DND-41 (cell line): ENCODE results near the gene C7.

Source experiments
- ATAC-seq: fragments of 200-7000 bp; cut with Tn5 transposase; 3 replicates; pipeline ENCODE4 v1.9.1; 2021; ENCODE audit warnings: low read depth; ENCODE audit not compliant: insufficient read depth
- DNase-seq: peaks from one replicate; pipeline ENCODE4 v3.0.0-alpha.2; 2020
- H2AFZ ChIP-seq: 2 replicates; pipeline ENCODE4 v1.6.0; 2012; ENCODE audit warnings: low read depth, low read length
- H3K27ac ChIP-seq: 2 replicates; pipeline ENCODE4 v1.5.1; 2012; ENCODE audit warnings: low read length, inconsistent platforms
- H3K27me3 ChIP-seq: fragments of 200-600 bp; sonication (generic); 2 replicates; pipeline ENCODE4 v1.6.0; 2012; ENCODE audit warnings: low read length, mild to moderate bottlenecking, inconsistent platforms; ENCODE audit not compliant: insufficient read depth, poor library complexity
- H3K36me3 ChIP-seq: 2 replicates; pipeline ENCODE4 v1.5.1; 2012; ENCODE audit warnings: low read length, inconsistent platforms; ENCODE audit not compliant: insufficient read depth
- H3K4me1 ChIP-seq: 2 replicates; pipeline ENCODE4 v1.5.1; 2012; ENCODE audit warnings: mild to moderate bottlenecking, low read length; ENCODE audit not compliant: insufficient read depth
- H3K4me2 ChIP-seq: 2 replicates; pipeline ENCODE4 v1.6.0; 2012; ENCODE audit warnings: mild to moderate bottlenecking, moderate library complexity, low read length, inconsistent platforms; ENCODE audit not compliant: insufficient read depth
- H3K4me3 ChIP-seq, 2 experiments: fragments of 200-600 bp in 1 of 2; shearing (Covaris generic) in 1 of 2; 2 replicates each; pipeline ENCODE4 v1.5.1; 2012 to 2016; ENCODE audit warnings: inconsistent platforms in 2 of 2, low read length in 2 of 2, mild to moderate bottlenecking in 2 of 2, low read depth in 1 of 2, moderate library complexity in 1 of 2
- H3K79me2 ChIP-seq: 2 replicates; pipeline ENCODE4 v1.6.0; 2012; ENCODE audit warnings: low read length, inconsistent platforms; ENCODE audit not compliant: insufficient read depth
- H3K9ac ChIP-seq: 2 replicates; pipeline ENCODE4 v1.6.0; 2012; ENCODE audit warnings: low read depth, mild to moderate bottlenecking, inconsistent platforms, low read length, moderate library complexity
- H3K9me3 ChIP-seq: 2 replicates; pipeline ENCODE4 v1.5.1; 2012; ENCODE audit warnings: low read length, moderate library complexity, mild to moderate bottlenecking, inconsistent platforms; ENCODE audit not compliant: insufficient read depth, severe bottlenecking
- H4K20me1 ChIP-seq: 2 replicates; pipeline ENCODE4 v1.6.0; 2012; ENCODE audit warnings: low read length; ENCODE audit not compliant: insufficient read depth
- CTCF ChIP-seq: IDR thresholded peaks from 2 replicates; pipeline ENCODE4 v1.5.1; 2012; ENCODE audit warnings: borderline replicate concordance, low read length, moderate library complexity, mild to moderate bottlenecking; ENCODE audit not compliant: poor library complexity, severe bottlenecking; ENCODE audit errors: extremely low read depth
- EZH2 ChIP-seq: IDR thresholded peaks from 3 replicates; pipeline ENCODE4 v1.6.1; 2012; ENCODE audit warnings: borderline replicate concordance, low read depth, mild to moderate bottlenecking, moderate library complexity, low read length, inconsistent platforms; ENCODE audit not compliant: severe bottlenecking

C7 gene

DNA sequence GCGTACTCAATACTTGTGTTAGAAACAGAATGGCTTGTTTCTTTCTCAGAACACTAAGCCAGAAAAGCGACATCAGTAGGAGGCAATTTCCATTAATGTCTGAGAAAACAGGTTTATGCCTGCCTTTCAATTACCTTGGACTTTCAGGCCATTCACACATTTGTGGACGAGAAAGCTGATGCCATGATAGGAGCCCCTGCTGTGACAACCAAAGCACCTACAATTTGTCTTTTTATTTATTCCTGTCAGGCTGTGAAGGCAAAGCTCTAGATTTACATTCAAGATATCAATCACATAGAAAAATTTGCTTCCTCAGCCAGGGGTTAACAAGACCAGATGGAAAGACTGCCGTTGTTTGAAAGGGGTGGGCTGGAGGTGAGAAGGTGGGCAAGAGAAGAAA is 76.2 kb downstream of the C7 start:
- H3K9me3 ChIP-seq = no peaks in the 10 kb centered on the region
- DNase-seq = no peak
- H4K20me1 ChIP-seq = no peaks in the 10 kb centered on the region
- no peaks in the 10 kb centered on the region for H3K36me3 ChIP-seq
- H3K4me3 ChIP-seq = no peak overlapping the region
- TF ChIP-seq CTCF (no peak), EZH2 (no peak)
- ATAC-seq = no peak
- no peak overlapping the region for H3K27ac ChIP-seq
- H2AFZ ChIP-seq = no peak overlapping the region
- H3K9ac ChIP-seq = no peak overlapping the region
- H3K27me3 ChIP-seq = peaks cover 2% of the 10 kb centered on the region
- no peak overlapping the region for H3K4me2 ChIP-seq
- H3K79me2 ChIP-seq = no peaks in the 10 kb centered on the region
- H3K4me1 ChIP-seq = no peaks in the 10 kb centered on the region

- DNase-seq (no peak), ATAC-seq (no peak)
- H3K9ac ChIP-seq = no peak overlapping the region
- H3K9me3 ChIP-seq = no peaks in the 10 kb centered on the region
- H2AFZ ChIP-seq = no peak overlapping the region
- TF ChIP-seq CTCF (no peak), EZH2 (no peak)
- H3K27ac ChIP-seq = no peak overlapping the region
- no peaks in the 10 kb centered on the region for H3K79me2 ChIP-seq
- H3K4me1 ChIP-seq = no peaks in the 10 kb centered on the region
- no peaks in the 10 kb centered on the region for H3K36me3 ChIP-seq
- H4K20me1 ChIP-seq = no peaks in the 10 kb centered on the region
- H3K4me2 ChIP-seq = no peak overlapping the region
- H3K4me3 ChIP-seq = no peak overlapping the region
- H3K27me3 ChIP-seq = peaks cover 2% of the 10 kb centered on the region
Measured at GRCh38 chr5:40986666-40987065, 77.4 kb downstream of the C7 start.

- H3K36me3 ChIP-seq = no peaks in the 10 kb centered on the region
- H3K79me2 ChIP-seq = no peaks in the 10 kb centered on the region
- no peaks in the 10 kb centered on the region for H3K4me1 ChIP-seq
- DNase-seq (no peak), ATAC-seq (no peak)
- no peak overlapping the region for H2AFZ ChIP-seq
- peaks cover 2% of the 10 kb centered on the region for H3K27me3 ChIP-seq
- no peaks in the 10 kb centered on the region for H4K20me1 ChIP-seq
- H3K4me3 ChIP-seq = no peak overlapping the region
- no peak for TF ChIP-seq EZH2
- no peak for TF ChIP-seq CTCF
- no peak overlapping the region for H3K9ac ChIP-seq
- H3K27ac ChIP-seq = no peak overlapping the region
- no peak overlapping the region for H3K4me2 ChIP-seq
- H3K9me3 ChIP-seq = no peaks in the 10 kb centered on the region
Measured at GRCh38 chr5:40987349-40987748, 78.1 kb downstream of the C7 start.

DNA sequence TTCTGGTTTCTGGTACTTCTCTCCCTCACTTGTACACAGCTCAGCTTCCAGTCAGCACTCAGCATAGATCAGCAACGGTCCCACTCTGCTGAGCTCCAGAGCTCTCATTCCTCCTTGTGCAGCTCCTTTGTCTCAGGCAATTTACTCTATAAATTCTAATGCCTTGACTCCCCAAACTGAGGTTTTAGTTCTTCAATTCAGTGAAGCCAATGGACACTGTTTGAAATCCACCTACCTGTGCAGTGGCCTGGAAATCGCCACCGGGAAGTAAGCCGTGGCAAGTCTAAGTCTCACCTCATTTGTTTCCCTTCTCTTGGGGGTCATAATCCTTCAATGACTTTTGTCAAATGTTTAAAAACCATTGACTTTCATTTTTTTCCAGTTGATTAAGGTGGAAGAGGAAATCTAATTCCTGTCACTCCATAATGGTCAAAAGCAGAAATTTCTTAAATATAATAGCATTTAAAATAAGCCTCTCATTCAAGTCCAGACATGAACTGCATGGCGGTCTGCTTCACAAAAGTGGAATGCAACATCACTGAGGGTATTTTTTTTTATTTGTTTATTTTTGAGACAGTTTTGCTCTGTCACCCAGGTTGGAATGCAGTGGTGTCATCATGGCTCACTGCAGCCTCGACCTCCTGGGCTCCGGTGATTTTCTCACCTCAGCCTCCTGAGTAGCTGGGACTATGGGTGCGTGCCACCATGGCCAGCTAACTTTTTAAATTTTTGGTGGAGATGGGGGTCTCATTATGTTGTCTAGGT is 79.6 kb downstream of the C7 start:
- ATAC-seq (no peak), DNase-seq (no peak)
- Histone ChIP-seq H3K4me1 (no peaks in the 10 kb centered on the region), H2AFZ (no peak overlapping the region), H3K79me2 (no peaks in the 10 kb centered on the region), H3K36me3 (no peaks in the 10 kb centered on the region), H3K4me3 (no peak overlapping the region), H3K27me3 (peaks cover 2% of the 10 kb centered on the region), H3K4me2 (no peak overlapping the region), H3K9me3 (no peaks in the 10 kb centered on the region), H3K27ac (no peak overlapping the region), H4K20me1 (no peaks in the 10 kb centered on the region), H3K9ac (no peak overlapping the region)
- TF ChIP-seq EZH2 (no peak), CTCF (no peak)
